HepG2 (cell line): ENCODE data around the gene PPP2R2C. TPM values are rescaled to one million over a fixed set of nuclear protein-coding genes. Genes with fewer than 3 reads are reported as not detected.

ENCODE experiments used
- CBFB ChIP-seq: sonication (generic); formaldehyde crosslinking; IDR thresholded peaks from 2 replicates; pipeline ENCODE4 v1.4.0; 2020; ENCODE audit warnings: missing genetic modification reagents
- CREB3 ChIP-seq: sonication (generic); formaldehyde crosslinking; IDR thresholded peaks from 2 replicates; pipeline ENCODE4 v1.5.0; 2020; ENCODE audit warnings: missing genetic modification reagents
- CTCF ChIP-seq: sonication (generic); formaldehyde crosslinking; IDR thresholded peaks from 2 replicates; pipeline ENCODE4 v1.5.0; 2020; ENCODE audit warnings: mild to moderate bottlenecking, missing genetic modification reagents, moderate library complexity
- ETV5 ChIP-seq: IDR thresholded peaks from 2 replicates; pipeline ENCODE4 v1.6.1; 2018; ENCODE audit warnings: missing biosample characterization, missing genetic modification reagents, inconsistent platforms, borderline replicate concordance
- ETV6 ChIP-seq: sonication (generic); formaldehyde crosslinking; conservative IDR thresholded peaks from 2 replicates; pipeline ENCODE4 v1.4.0; 2020; ENCODE audit warnings: missing genetic modification reagents
- GFI1 ChIP-seq: sonication (generic); formaldehyde crosslinking; IDR thresholded peaks from 2 replicates; pipeline ENCODE4 v1.5.0; 2020; ENCODE audit warnings: missing genetic modification reagents, mild to moderate bottlenecking, borderline replicate concordance
- GTF2F1 ChIP-seq: fragments of 150-350 bp; IDR thresholded peaks from 2 replicates; pipeline ENCODE4 v1.6.1; 2014; ENCODE audit warnings: low read length
- HOXD1 ChIP-seq: sonication (generic); formaldehyde crosslinking; IDR thresholded peaks from 2 replicates; pipeline ENCODE4 v1.5.0; 2020; ENCODE audit warnings: missing genetic modification reagents
- IRF1 ChIP-seq: sonication (generic); formaldehyde crosslinking; IDR thresholded peaks from 2 replicates; pipeline ENCODE4 v1.4.0; 2020; ENCODE audit warnings: low read depth, mild to moderate bottlenecking, missing genetic modification reagents
- MAF1 ChIP-seq: sonication (generic); formaldehyde crosslinking; IDR thresholded peaks from 2 replicates; pipeline ENCODE4 v1.5.0; 2020; ENCODE audit warnings: missing genetic modification reagents, borderline replicate concordance
- MED8 ChIP-seq: sonication (generic); formaldehyde crosslinking; IDR thresholded peaks from 2 replicates; pipeline ENCODE4 v1.8.1; 2023; ENCODE audit warnings: mild to moderate bottlenecking, missing genetic modification reagents; ENCODE audit not compliant: insufficient replicate concordance
- MNT ChIP-seq: fragments of 450-650 bp; IDR thresholded peaks from 2 replicates; pipeline ENCODE4 v1.6.1; 2016
- POLR2AphosphoS5 ChIP-seq: IDR thresholded peaks from 2 replicates; pipeline ENCODE4 v1.6.1; 2012; ENCODE audit warnings: low read depth, low read length
- POLR2G ChIP-seq: fragments of 200-400 bp; formaldehyde crosslinking; IDR thresholded peaks from 2 replicates; pipeline ENCODE4 v1.6.1; 2018; ENCODE audit warnings: mild to moderate bottlenecking, low read depth, low read length, moderate library complexity
- RBM39 ChIP-seq: fragments of 200-400 bp; formaldehyde crosslinking; IDR thresholded peaks from one replicate; pipeline ENCODE4 v1.6.1; 2018; ENCODE audit warnings: antibody characterized with exemption, mild to moderate bottlenecking, low read depth, low read length; ENCODE audit not compliant: poor library complexity, severe bottlenecking
- TRAFD1 ChIP-seq: sonication (generic); formaldehyde crosslinking; IDR thresholded peaks from 2 replicates; pipeline ENCODE4 v1.5.1; 2020; ENCODE audit warnings: missing genetic modification reagents, mild to moderate bottlenecking, borderline replicate concordance
- ZFY ChIP-seq: sonication (generic); formaldehyde crosslinking; IDR thresholded peaks from 2 replicates; pipeline ENCODE4 v1.4.0; 2020; ENCODE audit warnings: missing genetic modification reagents
- ZNF350 ChIP-seq: sonication (generic); formaldehyde crosslinking; IDR thresholded peaks from 2 replicates; pipeline ENCODE4 v1.4.0; 2020; ENCODE audit warnings: mild to moderate bottlenecking, low read depth, missing genetic modification reagents, borderline replicate concordance
- polyA plus RNA-seq, 8 experiments: library from polyadenylated mRNA; depleted of rRNA in 3 of 8; stranded (reverse) in 7 of 8; unstranded in 1 of 8; fragments of >200 nt; fragmentation: Illumina TruSeq in 4 of 8; extraction: Trizol in 4 of 8; gene quantifications; 2 replicates each; pipeline versions ENCODE4 v1.2.1 to v1.2.3, GENCODE V29; 2011 to 2016; ENCODE audit warnings: low read depth in 4 of 8, missing spikeins in 1 of 8, mixed read lengths in 1 of 8; ENCODE audit not compliant: insufficient read depth in 1 of 8
- total RNA-seq, 5 experiments: library from RNA; depleted of rRNA; stranded (reverse); fragments of >200 nt; fragmentation: Illumina TruSeq; extraction: Trizol; gene quantifications; 2 replicates each; pipeline ENCODE4 v1.2.3, GENCODE V29; 2016; ENCODE audit warnings: low read depth in 1 of 5

The PPP2R2C gene
- total and polyA plus RNA-seq, 2 of the 13 experiments (the other 11 are each of a cell fraction or from before 2014, with no cell fraction given): 0.60 to 8.6 TPM

GRCh38 chr4:6275898-6276806 is 196.3 kb downstream of the PPP2R2C start (continued):
- TF ChIP-seq TRAFD1 (CRISPR knock-in tag): no peak
- TF ChIP-seq IRF1: no peak
- TF ChIP-seq CREB3 (CRISPR knock-in tag): no peak
- TF ChIP-seq MNT: no peak
- peak; percentile 28 for TF ChIP-seq RBM39
- peak; percentile 49 for TF ChIP-seq ZFY
- peak; percentile 68 for TF ChIP-seq GFI1
- TF ChIP-seq POLR2AphosphoS5: no peak
- peak; percentile 11 for TF ChIP-seq MED8
- TF ChIP-seq GTF2F1: no peak
- TF ChIP-seq HOXD1 (CRISPR knock-in tag): 0 out of 2 replicates have a peak, but pooled peaks have one; percentile 41
- no peak for TF ChIP-seq ETV5 (CRISPR knock-in tag)
- peak; percentile 59; the same call in 1 of the 2 replicates for TF ChIP-seq ZNF350 (CRISPR knock-in tag)
- no peak for TF ChIP-seq ETV6 (CRISPR knock-in tag)
- TF ChIP-seq MAF1 (CRISPR knock-in tag): no peak
- peak; percentile 63 for TF ChIP-seq POLR2G
- TF ChIP-seq CBFB: no peak; the same call in 1 of the 2 replicates
- 0 out of 2 replicates have a peak, but pooled peaks have one; percentile 1 for TF ChIP-seq CTCF (CRISPR knock-in tag)
